Parathyroid adenoma (tissue), 2 donors: ENCODE data around the gene TENT4B.

Experiments used
- H2AFZ ChIP-seq: fragments of 300-600 bp; sonication (generic); one replicate; pipeline ENCODE4 v1.7.0; 2017; ENCODE audit warnings: antibody characterized with exemption, mild to moderate bottlenecking
- H3K27ac ChIP-seq: fragments of 300-600 bp; sonication (generic); one replicate; pipeline ENCODE4 v1.7.0; 2017
- H3K27me3 ChIP-seq: fragments of 300-600 bp; sonication (generic); one replicate; pipeline ENCODE4 v1.7.0; 2017; ENCODE audit warnings: low read length; ENCODE audit not compliant: control insufficient read depth, insufficient read depth
- H3K36me3 ChIP-seq: fragments of 300-600 bp; sonication (generic); one replicate; pipeline ENCODE4 v1.7.0; 2017; ENCODE audit warnings: low read length; ENCODE audit not compliant: control insufficient read depth, insufficient read depth
- H3K4me1 ChIP-seq: fragments of 300-600 bp; sonication (generic); one replicate; pipeline ENCODE4 v1.7.0; 2017; ENCODE audit warnings: control low read depth
- H3K4me2 ChIP-seq: fragments of 300-600 bp; sonication (generic); one replicate; pipeline ENCODE4 v1.7.0; 2017; ENCODE audit warnings: low read length
- H3K4me3 ChIP-seq: fragments of 300-600 bp; sonication (generic); one replicate; pipeline ENCODE4 v1.7.0; 2017; ENCODE audit warnings: low read depth, low read length
- H3K79me2 ChIP-seq: fragments of 300-600 bp; sonication (generic); one replicate; pipeline ENCODE4 v1.7.0; 2017; ENCODE audit warnings: control low read depth
- H3K9ac ChIP-seq: fragments of 300-600 bp; sonication (generic); one replicate; pipeline ENCODE4 v1.7.0; 2017; ENCODE audit warnings: mild to moderate bottlenecking
- H3K9me3 ChIP-seq: fragments of 300-600 bp; sonication (generic); one replicate; pipeline ENCODE4 v1.7.0; 2017; ENCODE audit warnings: low read length; ENCODE audit not compliant: control insufficient read depth
- TF ChIP-seq, protein P1 (sequence below): fragments of 300-600 bp; sonication (generic); IDR thresholded peaks from one replicate; pipeline ENCODE4 v1.7.0; 2017; ENCODE audit warnings: antibody characterized with exemption, mild to moderate bottlenecking
- donor health status: primary hyperparathyroidism.

The TENT4B gene

GRCh38 chr16:50268352-50268751, 115.2 kb downstream of the TENT4B start:
- Histone ChIP-seq H3K36me3 (no peaks in the 10 kb centered on the region), H3K79me2 (no peaks in the 10 kb centered on the region), H3K4me2 (no peak overlapping the region), H3K9ac (no peak overlapping the region), H2AFZ (no peak overlapping the region), H3K27me3 (no peaks in the 10 kb centered on the region), H3K4me1 (no peaks in the 10 kb centered on the region), H3K9me3 (no peaks in the 10 kb centered on the region), H3K27ac (no peak overlapping the region), H3K4me3 (no peak overlapping the region)
- TF ChIP-seq, protein P1, sequence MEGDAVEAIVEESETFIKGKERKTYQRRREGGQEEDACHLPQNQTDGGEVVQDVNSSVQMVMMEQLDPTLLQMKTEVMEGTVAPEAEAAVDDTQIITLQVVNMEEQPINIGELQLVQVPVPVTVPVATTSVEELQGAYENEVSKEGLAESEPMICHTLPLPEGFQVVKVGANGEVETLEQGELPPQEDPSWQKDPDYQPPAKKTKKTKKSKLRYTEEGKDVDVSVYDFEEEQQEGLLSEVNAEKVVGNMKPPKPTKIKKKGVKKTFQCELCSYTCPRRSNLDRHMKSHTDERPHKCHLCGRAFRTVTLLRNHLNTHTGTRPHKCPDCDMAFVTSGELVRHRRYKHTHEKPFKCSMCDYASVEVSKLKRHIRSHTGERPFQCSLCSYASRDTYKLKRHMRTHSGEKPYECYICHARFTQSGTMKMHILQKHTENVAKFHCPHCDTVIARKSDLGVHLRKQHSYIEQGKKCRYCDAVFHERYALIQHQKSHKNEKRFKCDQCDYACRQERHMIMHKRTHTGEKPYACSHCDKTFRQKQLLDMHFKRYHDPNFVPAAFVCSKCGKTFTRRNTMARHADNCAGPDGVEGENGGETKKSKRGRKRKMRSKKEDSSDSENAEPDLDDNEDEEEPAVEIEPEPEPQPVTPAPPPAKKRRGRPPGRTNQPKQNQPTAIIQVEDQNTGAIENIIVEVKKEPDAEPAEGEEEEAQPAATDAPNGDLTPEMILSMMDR = no peak

- Histone ChIP-seq H3K36me3 (no peaks in the 10 kb centered on the region), H3K9ac (no peak overlapping the region), H3K27ac (no peak overlapping the region), H3K79me2 (no peaks in the 10 kb centered on the region), H3K9me3 (no peaks in the 10 kb centered on the region), H3K4me2 (no peak overlapping the region), H3K27me3 (no peaks in the 10 kb centered on the region), H3K4me1 (no peaks in the 10 kb centered on the region), H3K4me3 (no peak overlapping the region), H2AFZ (no peak overlapping the region)
- TF ChIP-seq, protein P1 = no peak
Observed at GRCh38 chr16:50269061-50269705, 116.1 kb downstream of the TENT4B start.

- H3K79me2 ChIP-seq = no peaks in the 10 kb centered on the region
- H3K4me3 ChIP-seq = no peak overlapping the region
- no peak overlapping the region for H3K4me2 ChIP-seq
- H2AFZ ChIP-seq = no peak overlapping the region
- H3K27ac ChIP-seq = no peak overlapping the region
- H3K4me1 ChIP-seq = no peaks in the 10 kb centered on the region
- TF ChIP-seq, protein P1 = no peak
- H3K9me3 ChIP-seq = no peaks in the 10 kb centered on the region
- H3K9ac ChIP-seq = no peak overlapping the region
- no peaks in the 10 kb centered on the region for H3K27me3 ChIP-seq
- no peaks in the 10 kb centered on the region for H3K36me3 ChIP-seq
Observed at GRCh38 chr16:50269769-50270509, 116.8 kb downstream of the TENT4B start.

DNA sequence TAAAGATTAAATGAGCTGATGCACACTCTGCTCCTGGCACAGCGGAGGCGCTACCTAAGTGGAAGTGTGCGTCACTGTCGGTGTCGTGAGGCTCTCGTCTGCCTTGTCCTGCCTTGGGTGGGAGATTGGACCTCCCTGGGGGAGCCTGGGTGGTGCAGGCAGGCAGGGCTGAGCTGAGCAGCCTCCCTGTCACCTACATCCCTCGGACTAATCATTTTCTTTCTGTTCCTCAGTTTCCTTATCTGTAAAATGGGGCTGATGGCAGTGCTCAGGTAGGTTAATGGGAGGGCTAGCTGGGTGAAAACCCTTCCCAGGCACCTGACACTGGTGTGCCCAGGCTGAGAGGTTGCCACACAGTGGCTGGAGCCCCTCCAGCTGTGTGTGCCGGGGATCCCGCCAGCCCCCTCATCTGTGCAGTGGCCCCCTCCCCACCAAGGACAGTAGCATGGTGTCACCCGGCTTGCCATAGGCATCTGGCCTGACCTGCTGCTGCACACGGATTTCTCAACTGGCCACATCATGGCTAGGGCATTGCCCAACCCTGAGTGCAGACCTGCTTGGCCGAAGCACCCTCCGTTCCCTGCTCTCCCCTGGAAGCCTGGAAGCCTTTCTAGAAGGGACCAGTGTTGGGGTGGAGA, 117.5 kb downstream of the TENT4B start:
- Histone ChIP-seq H3K9me3 (no peaks in the 10 kb centered on the region), H3K36me3 (no peaks in the 10 kb centered on the region), H2AFZ (no peak overlapping the region), H3K4me3 (no peak overlapping the region), H3K9ac (no peak overlapping the region), H3K27ac (no peak overlapping the region), H3K4me1 (no peaks in the 10 kb centered on the region), H3K27me3 (no peaks in the 10 kb centered on the region), H3K4me2 (no peak overlapping the region), H3K79me2 (no peaks in the 10 kb centered on the region)
- TF ChIP-seq, protein P1 = no peak
